NCI-H510A treated with DMSO at 0.1 percent for 48 hours (cell line): ENCODE measurements around the gene C4orf50.

Experiments
- DNase-seq: peaks from one replicate; lab custom pipeline; 2025; lab: John Stamatoyannopoulos, UW

Gene C4orf50

DNA sequence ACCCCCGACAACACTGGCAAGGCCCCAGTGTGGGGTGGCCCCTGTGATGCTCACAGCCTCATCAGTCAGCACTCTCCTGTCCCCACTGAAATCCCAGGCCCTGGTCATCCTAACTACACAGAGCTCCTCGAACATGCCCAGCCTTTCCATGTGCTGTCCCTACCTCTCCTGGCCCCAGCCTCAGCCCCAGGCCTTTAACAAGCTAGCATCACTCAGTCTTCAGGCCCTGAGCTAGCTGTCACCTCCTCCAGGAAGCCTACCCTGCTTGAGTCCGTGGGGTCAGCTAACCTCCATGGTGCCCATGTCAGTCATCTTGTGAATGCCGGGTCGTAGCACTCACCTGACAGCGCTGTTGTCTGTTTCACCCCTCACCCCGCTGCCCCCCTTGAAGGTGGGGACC is 25.6 kb upstream of the C4orf50 start:
- no peak for DNase-seq

DNA sequence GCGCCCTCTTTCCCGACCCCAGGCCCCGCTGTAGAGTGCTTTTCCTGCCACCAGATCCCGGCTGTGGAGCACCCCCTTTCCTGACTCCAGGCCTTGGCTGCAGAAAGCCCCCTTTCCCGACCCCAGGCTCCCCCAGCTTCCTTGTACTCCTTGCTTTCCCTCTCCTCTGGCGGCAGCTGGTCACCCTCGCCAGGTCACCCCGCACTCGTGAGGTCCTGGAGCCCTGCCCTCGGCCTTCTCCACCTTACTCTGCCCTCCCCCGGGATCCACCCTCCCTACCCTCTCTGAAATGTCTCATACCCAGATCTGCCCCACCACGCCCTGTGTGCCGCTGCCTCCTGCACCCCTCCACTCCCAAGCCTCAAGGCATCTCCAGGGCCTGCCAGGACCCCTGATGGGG is 25.0 kb upstream of the C4orf50 start:
- no peak for DNase-seq

DNA sequence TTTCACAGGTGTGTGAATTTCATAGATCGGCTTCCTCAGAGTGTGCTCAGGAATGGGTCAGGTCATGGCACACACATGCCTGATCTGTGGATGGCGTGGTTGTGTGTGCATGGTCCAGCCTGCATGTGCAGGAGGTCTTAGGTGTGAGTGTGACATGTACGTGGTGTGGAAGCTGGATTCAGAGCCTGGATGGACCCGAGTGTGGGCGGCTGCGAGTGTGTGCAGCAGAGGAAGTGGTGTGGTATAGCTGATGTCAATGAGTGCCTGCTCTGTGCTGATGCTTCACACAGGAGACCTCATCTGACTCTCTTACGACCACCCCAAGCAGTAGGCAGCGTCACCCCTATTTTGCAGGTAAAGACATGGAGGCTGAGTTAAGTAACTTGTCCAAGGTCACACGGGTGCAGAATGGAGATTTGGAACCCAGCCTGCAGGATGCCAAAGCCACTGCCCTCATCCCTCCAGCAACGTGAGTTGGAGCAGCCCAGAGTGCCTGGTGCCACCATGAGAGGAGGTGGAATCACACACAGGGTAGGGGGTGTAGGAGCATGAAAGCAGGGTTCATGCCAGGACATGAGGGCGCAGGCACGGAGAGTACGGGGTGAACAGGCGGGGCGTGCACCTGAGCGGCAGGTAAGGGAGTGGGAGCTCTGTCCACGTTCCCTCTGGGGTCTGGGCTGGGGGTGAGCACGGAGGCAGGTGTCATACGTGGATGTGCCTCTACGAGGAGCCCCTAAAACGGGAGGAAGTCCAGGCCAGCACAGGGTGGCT is 24.2 kb upstream of the C4orf50 start:
- no peak for DNase-seq

DNA sequence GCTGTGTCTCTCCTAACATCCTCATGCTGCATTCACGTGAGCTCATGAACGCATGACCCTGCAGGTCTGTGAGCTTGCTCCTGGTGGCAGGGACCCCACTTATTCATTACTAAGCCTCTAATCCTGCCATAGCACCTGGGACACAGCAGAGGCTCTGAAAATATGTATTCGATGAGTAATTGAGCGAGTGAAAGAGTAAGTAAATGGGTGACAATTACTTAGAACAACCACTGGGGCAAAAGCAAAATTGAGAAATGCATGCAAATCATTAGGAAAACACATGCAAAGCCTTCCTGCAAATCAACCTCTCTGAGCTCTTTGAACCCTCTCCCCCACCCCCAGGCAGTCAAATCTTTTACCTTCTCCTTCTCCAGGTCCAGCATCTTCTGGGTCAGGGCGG is 23.6 kb upstream of the C4orf50 start:
- DNase-seq: no peak

DNA sequence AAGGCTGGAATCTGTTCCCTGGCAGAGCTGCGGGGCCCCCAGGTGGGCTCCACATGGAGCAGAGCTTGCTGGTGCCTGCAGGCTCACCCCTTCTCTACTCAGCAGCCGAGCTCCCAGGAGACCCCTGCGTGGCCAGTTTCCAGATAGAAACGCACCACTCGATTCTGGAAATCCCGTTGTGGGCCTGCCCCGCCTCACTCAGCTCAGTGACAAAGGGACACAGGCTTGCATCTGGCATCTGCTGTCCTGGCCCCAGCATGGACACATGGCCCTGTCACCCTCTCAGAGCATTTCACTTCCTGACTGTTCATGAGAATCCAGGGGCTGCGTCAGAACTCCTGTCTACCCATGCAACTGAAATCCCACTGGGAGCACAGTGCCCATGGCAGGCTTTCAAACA is 20.5 kb upstream of the C4orf50 start:
- no peak for DNase-seq

DNA sequence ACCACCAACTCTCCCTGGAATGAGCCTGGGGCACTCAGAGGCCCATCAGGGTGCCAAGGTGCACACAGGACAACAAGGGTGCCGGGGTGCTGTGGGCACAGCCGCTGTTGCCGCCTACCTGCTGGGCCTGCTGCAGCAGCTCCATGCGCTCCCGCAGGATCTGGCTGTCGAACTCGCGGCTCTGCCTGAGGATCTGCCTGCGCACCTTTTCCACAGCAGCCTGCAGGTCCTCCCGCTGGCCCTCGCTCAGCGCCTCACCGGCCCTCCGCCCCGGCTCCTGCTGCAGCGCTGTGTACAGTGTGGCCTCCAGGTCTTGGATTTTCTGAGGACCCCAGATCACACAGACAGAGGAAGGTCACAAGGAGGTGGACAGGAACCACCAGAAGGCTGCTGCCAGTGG is 17.6 kb upstream of the C4orf50 start:
- DNase-seq: no peak

DNA sequence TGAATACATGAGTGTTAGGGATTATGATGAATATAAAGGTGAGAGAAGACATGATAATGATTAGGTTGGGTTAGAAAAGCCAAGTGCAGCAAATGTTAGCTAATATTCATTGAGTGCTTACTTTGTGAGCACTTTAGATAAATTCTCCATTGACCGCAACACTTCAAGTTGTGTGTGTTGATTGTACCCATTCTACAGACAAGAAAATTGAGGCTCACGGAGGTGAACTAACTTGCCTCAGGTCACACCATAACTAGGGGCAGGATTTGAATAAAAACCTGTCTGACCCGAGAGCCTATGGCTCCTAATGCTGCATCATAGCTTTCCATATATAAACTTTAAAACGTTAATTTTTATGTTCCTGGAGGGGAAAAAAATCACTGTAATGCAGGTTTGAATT is 15.2 kb upstream of the C4orf50 start:
- no peak for DNase-seq

DNA sequence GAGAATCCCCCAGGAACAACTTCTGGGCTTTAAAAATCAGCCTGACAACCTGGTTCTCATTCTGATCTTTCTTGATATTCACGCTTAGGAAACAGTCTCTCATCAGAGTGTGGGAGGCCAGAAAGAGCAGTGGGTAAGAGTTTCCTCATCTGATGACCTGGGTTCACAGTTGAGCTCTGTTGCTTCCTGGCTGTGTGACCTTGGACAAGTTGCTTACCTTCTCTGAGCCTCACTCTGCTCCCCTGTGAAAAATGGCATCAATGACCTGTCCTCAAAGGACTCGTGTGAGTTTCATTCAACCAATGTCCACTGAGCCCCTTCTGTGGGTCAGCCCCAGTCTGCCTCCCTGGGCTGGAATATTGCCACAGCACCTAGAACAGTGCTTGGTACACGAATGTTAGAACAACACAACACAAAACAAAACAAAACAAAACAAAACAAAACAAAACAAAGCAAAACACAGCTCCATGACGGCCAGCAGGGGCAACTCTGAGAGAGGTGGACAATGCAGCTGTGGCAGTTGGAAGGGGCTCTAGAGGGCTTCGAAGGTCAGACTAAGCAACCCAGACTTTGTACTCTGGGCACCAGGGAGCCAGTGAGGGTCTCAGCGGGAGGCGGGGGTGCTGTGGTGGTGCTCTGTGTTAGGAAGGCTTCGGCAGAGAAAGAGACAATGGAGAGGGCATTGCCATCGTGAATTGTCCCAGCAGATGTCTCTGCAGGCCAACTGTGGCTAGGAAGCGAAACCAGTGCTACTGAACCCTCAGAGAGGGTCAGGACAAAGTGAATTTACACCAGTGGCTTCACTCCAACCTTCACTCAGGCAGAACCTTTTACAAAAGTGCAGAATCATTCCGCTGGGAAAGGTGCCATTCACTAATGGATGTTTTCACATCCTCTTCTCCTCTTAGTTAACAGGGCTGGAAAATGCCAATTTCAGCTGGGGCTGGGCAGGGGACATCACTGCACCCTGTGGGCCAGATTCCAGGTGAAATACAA is 14.3 kb upstream of the C4orf50 start:
- no peak for DNase-seq

DNA sequence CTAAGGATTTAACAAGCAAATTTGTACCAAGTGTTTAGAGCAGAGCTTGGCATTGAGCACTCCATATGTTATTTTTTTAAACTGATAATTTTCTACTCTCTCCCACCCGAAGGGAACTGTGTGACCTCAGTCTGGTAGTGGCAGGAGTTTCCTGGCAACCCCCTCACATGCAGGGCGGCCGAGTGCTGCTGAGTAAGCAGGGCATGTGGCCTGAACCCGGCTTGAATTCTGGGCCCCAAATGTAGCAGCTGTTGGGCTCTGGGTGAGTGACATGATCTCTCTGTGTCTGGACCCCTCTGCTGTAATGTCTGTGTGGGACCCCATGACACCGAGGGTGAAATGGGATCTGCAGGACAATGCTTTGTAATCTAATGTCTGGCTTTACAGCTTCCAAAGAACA is 13.6 kb upstream of the C4orf50 start:
- DNase-seq: no peak

DNA sequence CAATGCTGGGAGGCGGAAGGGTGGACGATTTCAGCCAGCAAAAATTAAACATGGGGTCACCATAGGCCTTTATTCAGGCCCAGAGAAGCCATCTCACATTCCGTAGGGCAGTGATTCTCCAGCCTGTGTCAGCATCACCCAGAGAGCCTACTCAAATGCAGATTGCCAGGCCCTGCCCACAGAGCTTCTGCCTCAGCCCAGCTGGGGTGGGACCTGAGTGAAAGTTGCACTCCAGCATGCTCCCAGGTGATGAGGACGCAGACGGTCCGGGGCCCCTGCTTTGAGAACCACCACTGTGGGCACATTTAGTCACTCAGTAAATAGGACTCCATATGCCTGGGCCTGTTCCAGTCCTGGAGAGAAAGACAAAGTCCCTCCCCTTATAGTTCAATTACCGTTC is 12.4 kb upstream of the C4orf50 start:
- DNase-seq: no peak

DNA sequence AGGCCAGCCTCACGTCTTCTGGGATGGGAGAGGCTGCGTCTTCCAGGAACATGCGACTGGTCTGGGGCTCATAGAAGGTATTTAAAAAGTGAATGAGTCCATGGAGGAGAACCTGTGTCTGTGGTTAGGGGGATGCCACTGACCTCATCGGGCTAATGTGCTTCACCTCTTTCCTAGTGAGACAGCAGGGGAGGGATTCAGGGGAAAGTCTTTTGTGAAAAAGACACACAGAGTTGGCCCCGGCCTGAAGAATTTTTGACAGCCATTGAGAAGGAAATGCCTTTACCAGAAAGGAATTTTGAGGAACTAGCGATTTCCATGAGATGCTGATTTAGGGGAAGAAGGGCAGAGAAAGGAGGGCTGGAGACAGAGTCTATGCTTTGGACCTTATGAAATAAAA is 11.0 kb upstream of the C4orf50 start:
- no peak for DNase-seq

DNA sequence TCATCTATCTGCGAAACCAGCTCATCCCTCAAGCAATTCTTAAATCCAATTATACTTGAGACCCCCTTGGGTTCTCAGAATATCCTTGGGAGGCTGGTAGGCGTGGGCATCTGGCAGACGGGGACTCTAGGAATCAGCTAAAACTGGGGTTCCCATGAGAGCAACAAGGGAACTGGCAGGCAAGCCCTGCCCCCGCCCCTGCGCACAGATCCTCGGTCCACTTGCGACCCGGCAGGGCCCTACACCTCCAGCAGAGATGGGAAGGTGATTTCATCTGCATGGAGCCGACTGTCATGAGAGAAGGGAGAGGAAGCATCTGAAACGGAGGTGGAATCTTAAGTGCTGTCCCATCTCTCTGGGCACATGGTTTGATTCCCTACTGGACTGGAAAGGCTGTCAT is 9.9 kb upstream of the C4orf50 start:
- DNase-seq: no peak

DNA sequence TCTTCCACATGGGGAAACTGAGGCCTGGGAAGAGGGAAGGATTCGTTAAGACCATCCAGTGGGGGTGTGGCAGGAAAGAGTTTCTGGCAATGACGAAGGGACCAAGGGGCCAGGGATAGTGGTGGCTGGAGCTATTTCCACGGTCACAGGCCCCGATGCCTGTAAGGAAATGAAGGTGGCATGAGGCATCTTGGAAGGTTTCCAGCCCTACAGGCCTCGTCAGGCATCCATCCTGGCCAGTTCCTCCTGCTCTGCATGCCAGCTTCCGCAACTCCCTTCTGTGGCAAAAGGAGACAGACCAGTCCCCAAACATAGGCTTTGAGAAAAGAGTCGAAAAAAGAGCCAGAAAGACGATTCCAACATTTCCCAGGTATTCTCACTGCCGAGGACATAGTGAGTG is 9.2 kb upstream of the C4orf50 start:
- no peak for DNase-seq

DNA sequence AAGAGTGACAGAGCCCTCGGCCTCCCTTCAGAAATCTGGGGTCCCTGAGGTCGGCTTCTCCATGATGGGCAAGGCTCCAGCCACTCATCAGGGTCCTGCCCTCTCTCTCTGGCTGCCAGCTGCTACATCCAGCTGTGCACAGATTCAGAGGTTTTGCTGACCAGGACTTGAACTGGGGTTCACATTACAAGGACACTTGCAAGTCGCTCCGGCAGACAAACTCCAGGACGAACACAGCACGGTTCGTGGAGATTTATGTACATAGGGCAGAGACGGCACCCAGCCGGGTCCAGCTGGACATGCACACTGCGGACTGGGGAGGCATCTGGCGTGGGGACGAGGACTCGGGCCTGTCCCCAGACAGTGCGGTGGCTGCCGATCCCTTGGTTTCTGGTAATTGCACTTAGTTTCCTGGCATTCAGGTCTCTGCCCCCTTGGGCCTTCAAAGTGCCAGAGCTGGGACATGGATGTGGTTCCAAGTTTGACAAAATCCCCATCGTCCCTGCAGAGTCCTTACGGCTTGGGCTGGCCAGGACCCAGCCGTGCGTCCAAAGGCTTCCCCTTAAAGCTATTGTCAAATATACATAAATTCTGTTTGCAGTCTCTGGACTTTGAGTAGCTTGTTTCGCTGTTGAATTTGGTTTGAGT is 6.2 kb upstream of the C4orf50 start:
- no peak for DNase-seq

DNA sequence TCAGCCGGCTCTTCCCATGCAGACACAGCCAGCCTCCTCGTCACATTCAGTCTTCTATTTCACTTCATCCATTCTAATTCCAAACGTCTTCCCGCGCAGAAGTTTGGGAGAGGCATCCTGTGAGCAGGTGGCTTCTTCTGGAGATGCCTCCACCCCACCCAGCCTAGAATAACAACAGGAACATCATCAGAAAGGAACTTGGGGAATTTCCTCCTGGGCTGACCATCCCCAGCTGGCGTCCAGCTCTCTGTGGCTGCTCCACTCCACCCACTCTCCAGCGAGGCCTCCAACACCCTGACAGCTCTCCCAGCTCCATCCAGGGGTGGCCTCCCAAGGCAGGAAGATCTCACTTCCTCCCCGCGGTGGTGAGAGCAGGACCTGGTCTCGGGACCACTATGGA is 5.5 kb upstream of the C4orf50 start:
- no peak for DNase-seq

DNA sequence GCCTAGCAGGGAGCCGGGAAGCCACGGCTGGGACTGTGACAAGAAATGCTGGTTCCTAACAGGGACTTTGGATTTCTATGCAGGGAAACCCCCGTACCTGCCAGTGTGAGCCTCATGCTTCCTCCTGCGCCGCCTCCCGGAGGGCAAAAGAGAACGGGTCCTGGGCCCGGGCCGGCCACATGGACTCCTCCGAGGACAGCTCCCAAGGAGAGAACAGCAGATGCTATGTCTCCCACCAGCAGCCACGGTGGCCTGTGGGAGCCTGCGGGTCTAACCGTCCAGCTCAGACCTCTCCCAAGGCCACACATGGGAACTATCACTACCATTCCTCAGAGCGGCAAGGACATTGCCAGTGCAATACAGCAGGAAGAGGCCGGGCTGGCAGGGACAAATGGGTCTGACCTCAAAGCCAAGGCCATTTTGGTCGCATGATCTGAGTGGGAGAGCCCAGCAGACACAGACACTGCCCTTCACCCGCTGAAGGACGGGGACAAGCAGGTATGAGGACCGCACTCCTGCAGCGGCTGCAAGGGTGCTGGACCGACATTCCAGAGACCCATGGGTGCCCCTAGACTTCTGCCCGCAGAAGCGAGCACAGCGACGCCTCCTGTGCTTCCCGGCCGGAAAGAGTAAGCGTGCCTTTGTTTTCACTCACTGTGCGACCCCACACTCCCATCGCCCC is 4.5 kb upstream of the C4orf50 start:
- no peak for DNase-seq

DNA sequence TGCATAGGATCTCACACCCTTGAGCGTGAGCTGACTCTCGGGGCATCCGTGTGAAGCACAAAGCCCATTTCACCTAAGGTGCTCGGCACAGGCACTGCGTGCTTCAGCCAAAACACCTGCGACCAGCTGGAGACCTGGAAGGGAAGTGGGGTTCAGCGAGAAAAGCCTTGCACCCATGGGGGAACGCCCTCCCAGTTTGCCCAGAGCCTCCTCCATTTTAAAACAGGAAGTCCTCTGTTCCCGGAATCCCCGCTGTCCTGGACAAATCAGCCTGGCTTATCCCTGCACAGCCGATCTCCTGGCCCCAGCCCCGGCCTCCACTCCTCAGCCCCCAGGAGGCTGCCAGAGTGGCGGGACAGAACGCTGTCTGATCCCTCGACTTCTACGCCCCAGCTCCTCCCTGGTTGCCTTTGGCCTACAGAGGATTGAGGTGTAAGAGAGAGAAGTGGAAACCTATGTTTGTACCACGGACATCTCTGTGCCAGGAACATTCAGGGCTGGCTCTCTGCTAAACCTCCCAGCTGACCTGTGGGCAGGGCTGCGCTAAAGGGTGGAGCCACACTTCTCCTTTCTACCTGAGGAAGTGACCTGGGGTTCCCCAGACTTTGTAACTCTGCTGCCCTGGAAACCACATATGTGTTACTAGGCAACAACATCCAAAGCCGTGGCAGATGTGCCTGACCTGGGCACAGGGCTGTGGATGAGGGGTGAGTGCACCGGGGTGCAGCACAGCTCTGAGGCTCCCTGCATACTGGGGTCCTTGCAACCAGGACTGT is 3.8 kb upstream of the C4orf50 start:
- no peak for DNase-seq

DNA sequence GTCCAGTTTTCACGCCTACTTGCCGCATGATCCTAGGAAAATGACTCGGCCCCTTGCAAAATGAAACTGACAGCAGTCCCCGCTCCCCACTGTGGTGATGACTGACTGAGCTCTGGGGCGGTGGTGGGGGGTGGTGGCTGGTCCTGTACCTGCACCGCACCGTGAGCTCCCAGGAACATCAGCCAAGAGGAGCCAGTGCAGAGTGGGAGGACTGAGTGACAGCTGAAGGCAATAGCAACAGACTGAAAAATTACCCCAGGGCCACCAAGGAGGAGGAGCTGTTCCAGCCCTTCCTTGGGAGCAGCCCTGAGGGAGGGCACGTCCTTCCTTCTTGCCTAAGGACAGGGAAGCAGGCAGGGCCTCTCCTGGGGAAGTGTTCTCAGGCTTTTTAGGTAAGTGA is 2.4 kb upstream of the C4orf50 start:
- no peak for DNase-seq

DNA sequence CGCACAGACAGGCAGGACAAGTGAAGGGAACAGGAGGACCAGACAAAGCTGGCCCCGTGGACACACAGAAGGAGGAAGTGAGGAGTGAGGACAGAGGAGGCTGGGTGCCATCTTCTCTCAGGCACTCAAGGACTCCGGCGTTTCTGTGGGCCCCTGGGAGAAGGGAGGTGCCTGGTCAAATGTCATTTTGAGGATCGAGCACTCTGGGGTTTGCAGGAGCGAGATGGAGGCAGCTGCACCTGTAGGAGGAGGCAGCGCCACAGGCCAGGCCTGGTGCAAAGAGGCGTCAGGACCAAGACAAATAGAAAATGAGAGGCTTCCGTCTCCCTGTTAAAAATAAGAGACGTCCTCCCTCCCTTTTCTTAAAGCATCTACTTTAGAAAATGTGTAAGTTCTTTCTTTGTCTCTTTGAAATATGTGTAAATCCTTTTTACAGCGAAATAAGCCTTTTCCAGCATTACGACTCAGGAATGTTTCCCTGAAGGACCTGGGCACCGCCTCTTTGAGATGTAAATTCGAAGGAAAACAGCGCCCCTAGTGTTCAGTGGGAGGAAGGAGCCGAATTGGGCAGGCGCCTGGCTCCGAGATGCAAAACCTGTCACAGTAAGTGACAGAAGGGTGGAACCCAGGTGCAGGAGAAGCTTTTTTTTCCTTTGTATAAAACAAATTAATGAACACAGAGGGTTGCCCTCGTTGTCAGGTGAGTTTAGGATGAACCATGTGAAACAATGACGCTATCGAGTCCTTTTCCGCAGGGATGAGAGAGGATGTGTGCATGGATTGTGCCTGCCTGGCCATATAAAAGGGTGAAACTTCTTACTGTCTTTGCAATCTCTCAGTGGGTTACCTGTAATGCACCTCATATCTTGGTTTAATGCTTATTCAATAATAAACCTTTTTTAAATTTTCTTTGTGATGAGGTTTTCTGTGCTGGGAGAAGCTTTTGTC is 1.4 kb upstream of the C4orf50 start:
- DNase-seq: peak; percentile 32

DNA sequence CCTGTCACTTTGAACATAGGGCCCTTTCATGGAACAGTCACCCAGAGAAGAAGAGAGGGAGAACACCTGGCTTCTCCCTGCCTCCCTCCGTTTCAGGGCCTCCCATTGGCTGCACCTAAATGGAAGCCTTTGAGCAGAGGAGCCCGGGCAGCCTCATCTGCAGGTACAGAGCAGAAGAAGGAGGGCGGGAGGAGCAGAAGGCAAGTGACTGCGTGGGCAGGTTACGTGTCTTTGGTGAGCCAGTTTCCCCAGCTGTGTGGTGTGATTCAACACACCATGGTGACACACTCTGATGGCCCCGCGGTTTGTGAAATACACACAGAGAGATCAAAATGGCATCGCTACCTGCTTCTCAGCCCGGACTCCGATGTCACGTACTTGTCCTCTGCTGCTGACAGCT is 431 bp downstream of the C4orf50 start:
- DNase-seq: no peak
